ENCODE measurements around the gene ANO1.
A peak's percentile ranks its signal among the peaks of the same experiment; 100 is the strongest.
"Not testable (repeated sequence)": the region's sequence is repeated elsewhere in the genome, so short reads cannot be mapped to it uniquely, and the experiment has no call there.

ANO1 gene

DNA sequence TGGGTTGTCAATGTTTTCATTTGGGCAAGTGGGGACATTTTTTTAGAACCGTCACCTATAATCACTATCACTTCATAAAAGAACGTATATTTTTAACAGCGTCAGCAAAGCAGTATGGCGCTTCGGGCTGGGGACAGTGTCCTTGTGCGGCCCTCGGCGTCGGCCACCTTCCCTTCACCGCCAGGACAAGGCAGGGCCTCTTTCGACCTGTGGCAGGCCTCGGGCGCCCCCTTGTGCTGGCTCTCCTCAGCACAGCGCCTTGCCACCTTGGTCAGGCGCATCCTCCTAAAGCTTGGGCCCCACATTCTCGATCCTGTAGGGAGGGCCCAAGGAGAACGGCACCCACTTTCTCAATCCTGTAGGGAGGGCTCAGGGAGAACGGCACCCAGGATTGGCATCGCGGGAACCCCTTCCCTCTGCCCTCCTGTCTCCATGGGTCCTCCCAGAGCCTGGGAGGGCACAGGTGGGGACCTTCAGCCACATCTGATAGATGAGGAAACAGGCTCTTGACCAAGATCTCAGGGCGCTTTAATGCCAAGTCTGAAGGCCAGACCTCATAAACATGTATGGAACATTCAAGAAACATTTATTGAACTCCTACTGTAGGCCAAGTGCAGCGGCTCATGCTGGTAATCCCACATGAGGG lies 113.5 kb downstream of the ANO1 start:
- peak; percentile 23 for DNase-seq (ENCODE audit: low read depth)

DNA sequence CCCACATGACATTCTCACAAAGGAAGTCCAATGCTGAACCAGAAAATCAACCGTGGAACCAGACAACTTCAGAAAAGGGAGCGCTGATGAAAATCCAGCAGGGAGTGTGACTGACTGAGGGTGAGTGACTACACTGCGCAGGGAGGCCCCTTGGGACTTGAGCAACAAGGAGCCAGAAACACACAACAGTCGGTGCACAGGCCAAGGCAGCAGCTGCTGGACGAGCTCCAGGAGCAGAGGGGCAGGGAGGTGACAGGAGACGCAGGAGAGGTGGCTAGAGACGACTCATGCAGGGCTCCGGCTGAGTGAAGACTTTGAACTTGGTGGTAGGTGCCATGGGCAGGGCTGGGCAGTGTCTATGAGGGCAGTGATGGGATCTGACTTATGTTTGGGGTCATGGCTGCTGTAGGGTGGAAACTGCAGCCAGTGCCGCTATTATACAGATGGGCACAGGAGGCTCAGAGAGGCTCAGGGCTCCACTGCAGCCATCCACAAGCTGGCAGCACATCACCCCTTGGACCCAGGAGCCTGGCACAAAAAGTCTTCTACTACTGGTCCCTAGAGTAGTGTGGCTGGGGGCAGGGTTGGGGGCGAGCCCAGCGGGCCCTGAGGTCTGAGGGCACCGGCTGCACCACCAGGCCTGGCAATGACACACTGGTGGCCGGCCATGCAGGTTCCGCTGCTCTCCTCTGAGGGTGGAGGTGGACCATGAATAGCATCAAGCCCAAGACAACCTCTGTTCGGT lies 114.7 kb downstream of the ANO1 start:
- no peak for DNase-seq (ENCODE audit: low read depth)

GRCh38 chr11:70193411-70194292 lies 115.5 kb downstream of the ANO1 start:
- no peak for DNase-seq (ENCODE audit: low read depth)

DNA sequence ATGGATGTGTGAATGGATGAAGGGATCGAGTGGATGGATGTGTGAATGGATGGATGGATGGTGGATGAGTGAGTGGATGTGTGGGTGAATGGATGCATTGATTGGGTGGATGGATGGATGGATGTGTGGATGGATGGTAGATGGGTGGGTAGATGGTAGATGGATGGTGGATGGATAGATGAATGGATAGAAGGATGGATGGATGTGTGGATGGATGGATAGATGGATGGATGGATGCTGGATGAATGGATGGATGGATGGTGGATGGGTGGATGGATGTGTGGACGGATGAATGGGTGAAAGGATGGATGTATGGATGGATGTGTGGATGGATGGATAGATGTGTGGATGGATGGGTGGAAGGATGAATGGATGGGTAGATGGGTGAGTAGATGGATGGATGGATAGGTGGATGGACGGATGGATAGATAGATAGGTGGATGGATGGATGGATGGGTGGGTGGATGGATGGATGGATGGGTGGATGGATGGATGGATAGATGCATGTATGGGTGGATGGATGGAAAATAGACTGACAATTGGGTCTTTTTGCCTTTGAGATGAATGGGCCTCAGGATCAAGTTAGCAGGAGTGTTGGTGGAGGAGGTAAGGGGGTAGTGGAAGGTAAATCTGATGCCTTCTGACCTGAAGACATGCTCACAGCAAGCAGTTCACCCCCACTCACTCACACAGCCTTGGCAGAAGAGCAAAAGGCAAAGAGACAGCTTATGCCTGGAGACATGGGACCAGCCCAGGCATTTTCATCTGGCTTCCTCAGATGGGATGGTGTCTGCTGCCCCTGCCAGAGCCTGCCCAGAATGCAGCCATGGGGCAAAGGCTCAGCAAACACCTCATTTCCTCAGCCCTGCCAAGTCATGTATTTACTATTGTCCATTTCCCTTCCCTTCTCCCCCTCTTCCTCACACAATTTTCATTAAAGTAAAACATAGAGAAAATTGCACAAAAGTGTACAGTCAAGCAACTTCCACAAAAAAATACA lies 117.0 kb downstream of the ANO1 start:
- no peak for DNase-seq (ENCODE audit: low read depth)

GRCh38 chr11:70200212-70200844 lies 122.2 kb downstream of the ANO1 start:
- DNase-seq (ENCODE audit: low read depth): no peak

DNA sequence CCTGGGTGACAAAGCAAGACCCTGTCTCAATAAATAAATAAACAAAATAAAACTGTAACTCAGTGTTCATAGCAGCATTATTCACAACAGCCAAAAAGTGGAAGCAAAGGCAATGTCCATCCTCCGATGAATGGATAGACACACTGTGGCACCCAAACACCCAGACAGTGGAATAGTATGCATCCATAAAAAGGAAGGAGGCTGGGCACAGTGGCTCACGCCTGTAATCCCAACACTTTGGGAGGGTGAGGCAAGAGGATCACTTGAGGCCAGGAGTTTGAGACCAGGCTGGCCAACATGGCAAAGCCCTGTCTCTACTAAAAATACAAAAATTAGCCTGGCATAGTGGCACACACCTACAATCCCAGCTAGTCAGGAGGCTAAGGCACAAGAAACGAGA lies 122.9 kb downstream of the ANO1 start:
- not testable (repeated sequence) for DNase-seq (ENCODE audit: low read depth)

GRCh38 chr11:70201882-70202861 lies 124.1 kb downstream of the ANO1 start:
- DNase-seq (ENCODE audit: low read depth): no peak

DNA sequence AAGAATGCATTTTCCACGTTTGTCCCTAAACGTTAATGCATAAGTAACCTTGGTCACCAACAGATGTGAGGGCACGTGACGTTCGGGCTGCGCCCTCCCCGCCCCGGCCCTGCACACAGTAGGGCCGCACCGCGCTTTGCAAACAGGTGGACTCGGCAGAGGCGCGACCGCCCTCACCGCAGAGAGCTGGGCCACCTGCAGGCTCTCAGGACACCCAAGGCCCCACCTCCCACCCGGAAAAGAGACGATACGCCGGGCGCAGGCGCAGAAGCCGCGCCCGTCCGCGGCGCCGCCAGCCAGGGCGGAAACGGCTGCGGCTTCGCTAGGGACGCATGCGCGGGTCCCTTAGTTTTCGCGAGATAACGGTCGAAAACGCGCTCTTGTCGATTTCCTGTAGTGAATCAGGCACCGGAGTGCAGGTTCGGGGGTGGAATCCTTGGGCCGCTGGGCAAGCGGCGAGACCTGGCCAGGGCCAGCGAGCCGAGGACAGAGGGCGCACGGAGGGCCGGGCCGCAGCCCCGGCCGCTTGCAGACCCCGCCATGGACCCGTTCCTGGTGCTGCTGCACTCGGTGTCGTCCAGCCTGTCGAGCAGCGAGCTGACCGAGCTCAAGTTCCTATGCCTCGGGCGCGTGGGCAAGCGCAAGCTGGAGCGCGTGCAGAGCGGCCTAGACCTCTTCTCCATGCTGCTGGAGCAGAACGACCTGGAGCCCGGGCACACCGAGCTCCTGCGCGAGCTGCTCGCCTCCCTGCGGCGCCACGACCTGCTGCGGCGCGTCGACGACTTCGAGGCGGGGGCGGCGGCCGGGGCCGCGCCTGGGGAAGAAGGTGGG lies 125.0 kb downstream of the ANO1 start, which contains the start of gene FADD:
TSS of gene FADD (plus strand) at position 377 of the 831 bp plus-strand sequence. CDS start at position 541, 164 bp downstream.
- peak; percentile 83 for DNase-seq (ENCODE audit: low read depth)

DNA sequence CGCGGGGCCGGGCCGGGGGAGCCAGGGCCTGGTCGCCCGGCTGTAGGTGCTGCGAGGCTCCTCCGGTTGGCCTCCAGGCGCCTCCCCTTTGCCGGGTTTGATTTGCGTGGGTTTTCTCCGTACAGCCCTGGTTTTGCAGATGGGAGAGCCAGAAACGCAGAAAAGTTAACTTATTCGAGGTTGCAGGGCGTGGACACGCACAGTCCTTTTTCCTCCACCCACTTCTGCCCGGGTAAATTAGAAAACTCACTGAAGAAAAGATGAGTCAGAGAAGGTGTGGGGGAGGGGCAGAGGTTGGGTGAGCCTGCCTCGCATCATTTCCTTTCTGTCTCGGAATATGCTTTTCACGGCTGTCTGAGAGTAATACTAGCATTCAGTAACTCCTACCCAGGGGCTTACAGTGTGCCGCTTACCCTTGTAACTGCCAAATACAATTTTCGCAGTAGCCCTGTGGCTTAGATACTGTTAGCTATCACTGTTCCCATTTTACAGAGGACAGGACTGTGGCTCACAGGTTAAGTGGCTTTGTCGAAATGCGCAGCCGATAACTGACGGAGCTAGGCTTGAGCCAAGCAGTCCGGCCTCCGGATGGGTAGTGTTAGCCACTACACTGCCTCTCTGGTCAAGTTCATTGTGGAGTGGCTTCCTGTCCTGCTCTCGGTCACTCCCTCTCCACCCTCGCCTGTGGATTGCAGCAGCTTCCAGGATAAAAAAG lies 125.8 kb downstream of the ANO1 start:
- DNase-seq (ENCODE audit: low read depth): peak; percentile 83

DNA sequence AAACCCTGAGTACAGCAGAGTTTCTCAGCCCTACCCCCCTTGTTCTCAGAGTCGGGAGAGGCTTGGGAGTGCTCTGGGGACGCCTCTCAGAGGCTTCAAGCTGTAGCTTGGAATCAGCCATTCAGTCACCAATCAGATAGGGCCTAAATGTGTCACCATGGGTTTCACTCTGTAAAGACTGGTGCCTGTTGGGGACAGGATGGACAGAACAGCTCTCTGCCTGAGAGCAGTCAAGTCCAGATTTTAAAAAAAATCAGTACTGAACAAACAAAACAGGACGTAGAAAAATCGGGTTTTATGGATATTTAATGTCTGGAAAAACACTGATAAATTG lies 126.3 kb downstream of the ANO1 start:
- DNase-seq (ENCODE audit: low read depth): no peak

GRCh38 chr11:70205049-70205725 lies 127.1 kb downstream of the ANO1 start:
- DNase-seq (ENCODE audit: low read depth): no peak

DNA sequence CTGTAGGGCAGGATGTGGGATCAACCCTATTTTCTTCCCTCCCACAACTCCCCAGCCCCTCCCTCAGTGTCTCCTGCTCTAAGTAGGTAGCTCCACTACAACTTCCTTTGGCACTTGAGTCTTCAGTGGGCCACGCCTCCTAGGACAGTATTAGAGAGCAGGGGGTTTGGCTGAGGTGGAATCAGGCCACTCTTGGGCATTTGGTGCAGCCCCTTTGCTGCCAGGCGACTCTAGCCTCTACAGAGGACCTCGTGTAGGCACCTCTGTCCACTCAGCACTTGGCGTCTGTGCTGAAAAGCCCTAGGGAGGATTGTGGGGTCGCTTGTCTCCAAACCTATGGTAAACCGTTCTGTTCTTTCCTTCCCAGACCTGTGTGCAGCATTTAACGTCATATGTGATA lies 127.6 kb downstream of the ANO1 start:
- DNase-seq (ENCODE audit: low read depth): no peak

DNA sequence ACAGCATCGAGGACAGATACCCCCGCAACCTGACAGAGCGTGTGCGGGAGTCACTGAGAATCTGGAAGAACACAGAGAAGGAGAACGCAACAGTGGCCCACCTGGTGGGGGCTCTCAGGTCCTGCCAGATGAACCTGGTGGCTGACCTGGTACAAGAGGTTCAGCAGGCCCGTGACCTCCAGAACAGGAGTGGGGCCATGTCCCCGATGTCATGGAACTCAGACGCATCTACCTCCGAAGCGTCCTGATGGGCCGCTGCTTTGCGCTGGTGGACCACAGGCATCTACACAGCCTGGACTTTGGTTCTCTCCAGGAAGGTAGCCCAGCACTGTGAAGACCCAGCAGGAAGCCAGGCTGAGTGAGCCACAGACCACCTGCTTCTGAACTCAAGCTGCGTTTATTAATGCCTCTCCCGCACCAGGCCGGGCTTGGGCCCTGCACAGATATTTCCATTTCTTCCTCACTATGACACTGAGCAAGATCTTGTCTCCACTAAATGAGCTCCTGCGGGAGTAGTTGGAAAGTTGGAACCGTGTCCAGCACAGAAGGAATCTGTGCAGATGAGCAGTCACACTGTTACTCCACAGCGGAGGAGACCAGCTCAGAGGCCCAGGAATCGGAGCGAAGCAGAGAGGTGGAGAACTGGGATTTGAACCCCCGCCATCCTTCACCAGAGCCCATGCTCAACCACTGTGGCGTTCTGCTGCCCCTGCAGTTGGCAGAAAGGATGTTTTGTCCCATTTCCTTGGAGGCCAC lies 128.3 kb downstream of the ANO1 start:
- DNase-seq (ENCODE audit: low read depth): no peak

DNA sequence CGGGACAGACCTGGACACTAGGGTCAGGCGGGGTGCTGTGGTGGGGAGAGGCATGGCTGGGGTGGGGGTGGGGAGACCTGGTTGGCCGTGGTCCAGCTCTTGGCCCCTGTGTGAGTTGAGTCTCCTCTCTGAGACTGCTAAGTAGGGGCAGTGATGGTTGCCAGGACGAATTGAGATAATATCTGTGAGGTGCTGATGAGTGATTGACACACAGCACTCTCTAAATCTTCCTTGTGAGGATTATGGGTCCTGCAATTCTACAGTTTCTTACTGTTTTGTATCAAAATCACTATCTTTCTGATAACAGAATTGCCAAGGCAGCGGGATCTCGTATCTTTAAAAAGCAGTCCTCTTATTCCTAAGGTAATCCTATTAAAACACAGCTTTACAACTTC lies 128.9 kb downstream of the ANO1 start:
- DNase-seq (ENCODE audit: low read depth): no peak

- no peak for DNase-seq (ENCODE audit: low read depth)
Measured at GRCh38 chr11:70207531-70208131, 129.5 kb downstream of the ANO1 start.

DNA sequence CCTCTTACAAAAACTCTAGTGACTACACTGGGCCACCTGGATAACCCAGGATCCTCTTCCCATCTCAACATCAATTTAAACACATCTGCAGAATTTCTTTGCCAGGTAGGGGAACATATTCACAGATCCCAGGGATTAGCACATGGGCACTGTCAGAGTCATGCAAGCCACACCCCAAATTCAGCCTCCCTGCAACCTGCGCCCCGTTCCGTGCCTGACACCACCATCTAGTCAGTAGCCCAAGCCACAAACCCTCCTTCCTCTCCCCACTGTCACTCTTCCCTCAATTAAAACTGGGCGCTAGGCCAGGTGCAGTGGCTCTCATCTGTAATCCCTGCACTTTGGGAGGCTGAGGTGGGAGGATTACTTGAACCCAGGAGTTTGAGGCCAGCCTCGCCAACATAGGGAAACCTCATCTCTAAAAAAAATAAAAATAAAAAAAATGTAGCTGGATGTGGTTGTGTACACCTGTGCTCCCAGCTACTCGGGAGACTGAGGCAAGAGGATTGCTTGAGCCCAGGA lies 131.3 kb downstream of the ANO1 start:
- no peak for DNase-seq (ENCODE audit: low read depth)

Measured in activated T-helper 9 cell treated with anti-CD3 and anti-CD28 coated beads, Interleukin-2, amount 50 U/mL, for 16 hours (primary cell).